Measurements from ENCODE around the gene KRTAP10-10. TPM values are rescaled to one million over a fixed set of nuclear protein-coding genes. Genes with fewer than 3 reads are reported as not detected.
"Not testable (repeated sequence)": the region's sequence is repeated elsewhere in the genome, so short reads cannot be mapped to it uniquely, and the experiment has no call there.

Gene KRTAP10-10
- total and polyA plus RNA-seq, 2 donors (not counting 1 experiment from before 2014, with no cell fraction given), result not detected

DNA sequence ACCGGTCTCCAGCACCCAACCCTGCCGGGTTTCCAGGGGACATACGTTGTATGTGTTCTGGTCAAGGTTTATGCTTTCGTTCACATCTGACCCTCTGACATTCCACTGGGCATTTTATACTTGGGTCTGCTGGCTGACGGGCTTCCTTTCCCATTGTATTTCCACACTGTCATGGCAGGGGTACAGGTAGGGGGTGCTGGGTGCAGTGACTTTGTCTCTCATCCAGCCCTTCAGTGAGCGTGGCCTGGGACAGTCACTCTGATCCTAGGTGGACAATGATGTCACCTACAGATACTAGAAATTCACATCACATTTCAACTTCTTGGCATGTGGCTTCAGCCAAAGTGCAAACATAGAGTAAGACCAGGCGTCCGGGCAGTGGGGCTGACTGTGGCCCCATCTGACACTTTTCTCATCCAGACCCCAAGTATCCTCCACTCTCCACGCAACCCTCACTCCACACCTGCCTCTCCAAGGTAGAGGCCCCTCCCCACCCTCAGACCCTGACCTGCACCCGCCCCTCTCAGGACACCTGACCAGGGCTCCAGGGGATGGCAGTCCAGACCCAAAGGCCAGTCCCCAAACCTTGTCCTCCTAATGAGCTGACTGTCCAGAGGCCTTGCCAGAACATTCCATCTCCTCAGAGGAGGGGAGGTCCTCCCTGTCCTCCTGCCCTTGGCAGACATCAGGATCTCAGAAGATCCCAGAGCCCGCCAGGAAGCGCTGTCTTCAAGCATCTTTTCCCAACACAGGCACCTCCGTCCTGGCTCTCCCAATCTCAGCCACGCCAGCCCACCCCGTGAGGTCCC, 743 bp upstream of the KRTAP10-10 start:
- no peak for DNase-seq
- TF ChIP-seq EZH2 (IDR thresholded peaks at IDR 0.05; ENCODE audit: borderline replicate concordance, insufficient read depth, low read depth, low read length, poor library complexity, severe bottlenecking), result no peak
- TF ChIP-seq, protein P1, sequence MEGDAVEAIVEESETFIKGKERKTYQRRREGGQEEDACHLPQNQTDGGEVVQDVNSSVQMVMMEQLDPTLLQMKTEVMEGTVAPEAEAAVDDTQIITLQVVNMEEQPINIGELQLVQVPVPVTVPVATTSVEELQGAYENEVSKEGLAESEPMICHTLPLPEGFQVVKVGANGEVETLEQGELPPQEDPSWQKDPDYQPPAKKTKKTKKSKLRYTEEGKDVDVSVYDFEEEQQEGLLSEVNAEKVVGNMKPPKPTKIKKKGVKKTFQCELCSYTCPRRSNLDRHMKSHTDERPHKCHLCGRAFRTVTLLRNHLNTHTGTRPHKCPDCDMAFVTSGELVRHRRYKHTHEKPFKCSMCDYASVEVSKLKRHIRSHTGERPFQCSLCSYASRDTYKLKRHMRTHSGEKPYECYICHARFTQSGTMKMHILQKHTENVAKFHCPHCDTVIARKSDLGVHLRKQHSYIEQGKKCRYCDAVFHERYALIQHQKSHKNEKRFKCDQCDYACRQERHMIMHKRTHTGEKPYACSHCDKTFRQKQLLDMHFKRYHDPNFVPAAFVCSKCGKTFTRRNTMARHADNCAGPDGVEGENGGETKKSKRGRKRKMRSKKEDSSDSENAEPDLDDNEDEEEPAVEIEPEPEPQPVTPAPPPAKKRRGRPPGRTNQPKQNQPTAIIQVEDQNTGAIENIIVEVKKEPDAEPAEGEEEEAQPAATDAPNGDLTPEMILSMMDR (IDR thresholded peaks at IDR 0.05), result no peak
- Histone ChIP-seq H3K4me3 (ENCODE audit: control extremely low read depth in 1 of 5, extremely low read depth in 1 of 5, insufficient read depth in 1 of 5, low read depth in 2 of 5, low read length in 4 of 5) (no peak overlapping the region), H4K20me1 (ENCODE audit: control insufficient read depth, insufficient read depth, low read length, poor library complexity, severe bottlenecking) (no peaks in the 10 kb centered on the region), H3K9me3 (ENCODE audit: control extremely low read depth in 1 of 3, control insufficient read depth in 2 of 3, insufficient read depth in 1 of 3, low read length in 2 of 3) (peaks cover 0 to 29% (median 18%) of the 10 kb centered on the region in 3 donors), H3K4me1 (ENCODE audit: control insufficient read depth in 2 of 2, insufficient read depth in 2 of 2, low read length in 2 of 2) (no peaks in the 10 kb centered on the region), H3K27ac (ENCODE audit: low read length in 2 of 2) (no peak overlapping the region), H3K4me2 (replicated peaks; ENCODE audit: low read depth, low read length, poor library complexity, severe bottlenecking) (no peak overlapping the region), H3K27me3 (replicated peaks in 1 of 4; ENCODE audit: control extremely low read depth in 1 of 4, control insufficient read depth in 3 of 4, insufficient read depth in 4 of 4, low read length in 3 of 4) (peaks cover 0 to 18% (median 0%) of the 10 kb centered on the region in 4 experiments), H3K9ac (ENCODE audit: low read length) (no peak overlapping the region), H2AFZ (ENCODE audit: insufficient read depth, low read depth, low read length, poor library complexity, severe bottlenecking) (no peak overlapping the region), H3K79me2 (ENCODE audit: control insufficient read depth, insufficient read depth, low read length) (no peaks in the 10 kb centered on the region), H3K36me3 (replicated peaks in 1 of 2; ENCODE audit: control extremely low read depth in 1 of 2, control insufficient read depth in 1 of 2, extremely low read depth in 1 of 2, insufficient read depth in 2 of 2, low read length in 1 of 2) (no peaks in the 10 kb centered on the region)
- Mint-ChIP-seq H3K9me3 (ENCODE audit: insufficient read depth) (peaks cover 12% of the 10 kb centered on the region), H3K27me3 (peaks cover 29% of the 10 kb centered on the region), H3K27ac (no peak overlapping the region), H3K4me1 (no peaks in the 10 kb centered on the region), H3K4me3 (no peak overlapping the region)
- ChIA-PET POLR2A (no interaction called here), CTCF (no interaction called here)
- no peak for ATAC-seq (ENCODE audit: low read depth)
- whole genome bisulfite sequencing (ENCODE audit: insufficient coverage), result 91% methylated on average over 10 of the region's 15 CpGs
- intact Hi-C loops (cut with micrococcal nuclease), result no loop called here

DNA sequence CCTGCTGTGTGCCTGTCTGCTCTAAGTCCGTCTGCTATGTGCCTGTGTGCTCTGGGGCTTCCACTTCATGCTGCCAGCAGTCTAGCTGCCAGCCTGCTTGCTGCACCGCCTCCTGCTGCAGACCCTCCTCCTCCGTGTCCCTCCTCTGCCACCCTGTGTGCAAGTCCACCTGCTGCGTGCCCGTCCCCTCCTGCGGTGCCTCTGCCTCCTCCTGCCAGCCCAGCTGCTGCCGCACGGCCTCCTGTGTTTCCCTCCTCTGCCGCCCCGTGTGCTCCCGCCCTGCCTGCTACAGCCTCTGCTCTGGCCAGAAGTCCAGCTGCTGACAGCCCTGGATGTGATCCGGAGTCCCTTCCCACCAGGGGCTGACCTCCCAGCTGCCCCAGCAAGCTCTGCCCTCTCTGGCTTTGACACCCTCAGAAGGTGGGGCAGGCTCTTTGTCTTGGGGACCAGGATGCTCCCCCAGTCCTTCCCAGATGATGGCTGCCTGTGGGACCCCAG, 744 bp downstream of the KRTAP10-10 start:
- H2AFZ ChIP-seq (ENCODE audit: insufficient read depth, low read depth, low read length, poor library complexity, severe bottlenecking); H4K20me1 ChIP-seq (ENCODE audit: control insufficient read depth, insufficient read depth, low read length, poor library complexity, severe bottlenecking); DNase-seq; H3K4me2 ChIP-seq (replicated peaks; ENCODE audit: low read depth, low read length, poor library complexity, severe bottlenecking); H3K27ac Mint-ChIP-seq; H3K4me1 ChIP-seq (ENCODE audit: control insufficient read depth in 2 of 2, insufficient read depth in 2 of 2, low read length in 2 of 2); H3K4me1 Mint-ChIP-seq; intact Hi-C loops (cut with micrococcal nuclease); H3K4me3 Mint-ChIP-seq; H3K36me3 ChIP-seq (replicated peaks in 1 of 2; ENCODE audit: control extremely low read depth in 1 of 2, control insufficient read depth in 1 of 2, extremely low read depth in 1 of 2, insufficient read depth in 2 of 2, low read length in 1 of 2); ATAC-seq (ENCODE audit: low read depth); H3K9me3 Mint-ChIP-seq (ENCODE audit: insufficient read depth); H3K79me2 ChIP-seq (ENCODE audit: control insufficient read depth, insufficient read depth, low read length); H3K4me3 ChIP-seq (ENCODE audit: control extremely low read depth in 1 of 5, extremely low read depth in 1 of 5, insufficient read depth in 1 of 5, low read depth in 2 of 5, low read length in 4 of 5); H3K9ac ChIP-seq (ENCODE audit: low read length); CTCF ChIA-PET; H3K27ac ChIP-seq (ENCODE audit: low read length in 2 of 2): not testable (repeated sequence)
- Histone ChIP-seq H3K9me3 (ENCODE audit: control extremely low read depth in 1 of 3, control insufficient read depth in 2 of 3, insufficient read depth in 1 of 3, low read length in 2 of 3) (peaks cover 0 to 22% (median 8%) of the 10 kb centered on the region in 3 donors), H3K27me3 (replicated peaks in 1 of 4; ENCODE audit: control extremely low read depth in 1 of 4, control insufficient read depth in 3 of 4, insufficient read depth in 4 of 4, low read length in 3 of 4) (peaks cover 0 to 18% (median 0%) of the 10 kb centered on the region in 4 experiments)
- H3K27me3 Mint-ChIP-seq, result peaks cover 31% of the 10 kb centered on the region
- POLR2A ChIA-PET, result interaction anchor here (0.6 kb wide), 1 partner anchor 144 kb away, joined by 13 read pairs; no protein-coding TSS in a partner anchor
- 92% methylated on average over 2 of the region's 12 CpGs for WGBS (ENCODE audit: insufficient coverage)

DNA sequence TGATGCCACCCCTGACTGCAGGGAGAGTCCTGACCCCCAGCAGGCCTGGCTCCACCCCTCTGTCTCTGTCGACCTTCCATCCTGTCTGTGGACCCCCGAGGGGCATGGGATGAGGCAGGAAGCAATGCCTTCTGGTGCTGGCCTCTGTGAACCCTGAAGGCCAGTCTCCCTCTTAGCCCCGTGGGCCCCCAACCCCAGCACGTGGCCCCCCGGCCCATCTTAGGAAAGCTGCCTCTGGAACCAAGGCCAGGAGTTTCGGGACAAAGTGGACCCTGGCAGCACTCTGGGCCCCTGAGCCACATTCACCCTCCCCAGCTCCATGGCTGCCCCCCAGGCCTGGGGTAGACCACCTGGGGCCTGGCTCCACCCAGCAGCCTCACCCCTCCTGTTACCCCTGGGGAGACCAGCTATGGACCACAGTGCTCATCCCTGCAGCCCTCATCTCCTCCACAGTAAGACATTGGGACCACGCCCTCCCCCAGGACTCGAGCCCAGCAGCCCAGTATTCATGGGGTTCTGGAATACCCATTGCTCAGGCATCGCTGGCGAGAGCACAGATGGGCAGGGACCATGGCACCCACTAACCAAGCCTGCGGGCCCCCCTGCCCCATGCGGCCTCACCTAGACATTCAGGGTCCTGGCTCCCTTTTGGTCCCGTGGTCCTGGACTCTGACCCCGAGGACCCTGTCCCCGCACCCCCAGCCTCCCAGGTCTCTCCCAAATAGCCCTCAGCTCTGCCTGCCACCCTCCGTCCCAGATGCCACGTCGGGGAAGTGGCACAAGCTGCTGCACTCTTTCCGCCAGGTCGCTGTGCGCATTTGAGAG, 1.6 kb downstream of the KRTAP10-10 start:
- H3K36me3 ChIP-seq (replicated peaks in 1 of 2; ENCODE audit: control extremely low read depth in 1 of 2, control insufficient read depth in 1 of 2, extremely low read depth in 1 of 2, insufficient read depth in 2 of 2, low read length in 1 of 2); H3K4me3 ChIP-seq (ENCODE audit: control extremely low read depth in 1 of 5, extremely low read depth in 1 of 5, insufficient read depth in 1 of 5, low read depth in 2 of 5, low read length in 4 of 5); CTCF ChIA-PET; H3K27ac ChIP-seq (ENCODE audit: low read length in 2 of 2); H2AFZ ChIP-seq (ENCODE audit: insufficient read depth, low read depth, low read length, poor library complexity, severe bottlenecking); H3K9me3 Mint-ChIP-seq (ENCODE audit: insufficient read depth); H3K4me1 ChIP-seq (ENCODE audit: control insufficient read depth in 2 of 2, insufficient read depth in 2 of 2, low read length in 2 of 2); H4K20me1 ChIP-seq (ENCODE audit: control insufficient read depth, insufficient read depth, low read length, poor library complexity, severe bottlenecking); H3K4me2 ChIP-seq (replicated peaks; ENCODE audit: low read depth, low read length, poor library complexity, severe bottlenecking); intact Hi-C loops (cut with micrococcal nuclease); H3K4me1 Mint-ChIP-seq; H3K4me3 Mint-ChIP-seq; POLR2A ChIA-PET; H3K79me2 ChIP-seq (ENCODE audit: control insufficient read depth, insufficient read depth, low read length); H3K9ac ChIP-seq (ENCODE audit: low read length); ATAC-seq (ENCODE audit: low read depth); DNase-seq; H3K27ac Mint-ChIP-seq: not testable (repeated sequence)
- H3K9me3 ChIP-seq (ENCODE audit: control extremely low read depth in 1 of 3, control insufficient read depth in 2 of 3, insufficient read depth in 1 of 3, low read length in 2 of 3), result peaks cover 0 to 24% (median 8%) of the 10 kb centered on the region in 3 donors
- WGBS (ENCODE audit: insufficient coverage), result 93% methylated on average over 13 of the region's 21 CpGs
- H3K27me3 ChIP-seq (replicated peaks in 1 of 4; ENCODE audit: control extremely low read depth in 1 of 4, control insufficient read depth in 3 of 4, insufficient read depth in 4 of 4, low read length in 3 of 4), result peaks cover 0 to 18% (median 0%) of the 10 kb centered on the region in 4 experiments
- H3K27me3 Mint-ChIP-seq, result peaks cover 31% of the 10 kb centered on the region

Data from B cell (primary cell).